ENCODE data around the gene FXYD1. TPM values are rescaled to one million over a fixed set of nuclear protein-coding genes. Genes with fewer than 3 reads are reported as not detected.

FXYD1 gene
- total and polyA plus RNA-seq, 2 of the 8 experiments (the other 6 are each of a cell fraction or from before 2014, with no cell fraction given) = 1.6 to 8.1 TPM

- CTCF ChIA-PET (ENCODE audit: partially characterized antibody) = interaction anchor here (0.6 to 3.1 kb wide), 12 partner anchors 9 to 457 kb away, joined by 3 to 22 read pairs (median 4); partner anchors contain the start of genes FXYD1, FXYD5, FXYD7 and LGI4
- FAIRE-seq = no peak
These were observed 10.8 kb upstream of the FXYD1 start for GRCh38 chr19:35127871-35128270.

More at GRCh38 chr19:35127871-35128270, 10.8 kb upstream of the FXYD1 start:
- no peak overlapping the region for H2AFZ ChIP-seq (ENCODE audit: low read length)
- H3K79me1 ChIP-seq (ENCODE audit: low read depth, low read length) = no peaks in the 10 kb centered on the region
- POLR2A ChIA-PET (ENCODE audit: partially characterized antibody) = interaction anchor here (1.0 to 1.6 kb wide), 4 partner anchors 8 to 44 kb away, joined by 3 to 4 read pairs (median 4); partner anchors contain the start of gene LGI4
- H2BK12ac ChIP-seq (ENCODE audit: low read depth, low read length) = no peak overlapping the region
- H2BK15ac ChIP-seq (ENCODE audit: low read length) = no peak overlapping the region
- H3K56ac ChIP-seq (replicated peaks; ENCODE audit: insufficient read length, low read depth, low read length) = no peak overlapping the region
- peaks cover 4% of the 10 kb centered on the region for H3K23me2 ChIP-seq (ENCODE audit: low read depth, low read length)
- no peaks in the 10 kb centered on the region for H4K20me1 ChIP-seq (replicated peaks in 1 of 2; ENCODE audit: control insufficient read depth in 1 of 2, insufficient read depth in 2 of 2, low read length in 2 of 2)
- no peaks in the 10 kb centered on the region for H3K79me2 ChIP-seq (ENCODE audit: control insufficient read depth in 1 of 2, insufficient read depth in 2 of 2, low read length in 2 of 2)
- peaks cover 2 to 6% (median 4%) of the 10 kb centered on the region in 4 experiments; a peak in 5 of 7 replicates for H3K4me1 ChIP-seq (replicated peaks in 1 of 4; ENCODE audit: control insufficient read depth in 3 of 4, insufficient read depth in 4 of 4, low read length in 3 of 4)
- no peak overlapping the region for H4K91ac ChIP-seq (replicated peaks; ENCODE audit: insufficient read length, low read length)
- TF ChIP-seq CBX5 (IDR thresholded peaks at IDR 0.05; ENCODE audit: low read depth, low read length) (no peak), SIN3A (conservative IDR thresholded peaks at IDR 0.05 in 1 of 2, IDR thresholded peaks at IDR 0.05 in 1 of 2; ENCODE audit: low read depth in 1 of 2, low read length in 2 of 2) (no peak), BACH1 (IDR thresholded peaks at IDR 0.05; ENCODE audit: low read length) (no peak), SRF (IDR thresholded peaks at IDR 0.05; ENCODE audit: low read depth, low read length) (no peak), YY1 (IDR thresholded peaks at IDR 0.05; ENCODE audit: low read depth, low read length) (no peak), ZNF274 (IDR thresholded peaks at IDR 0.05; ENCODE audit: borderline replicate concordance, extremely low read depth, low read length) (no peak), NANOG (IDR thresholded peaks at IDR 0.05; ENCODE audit: insufficient read depth, low read depth, low read length, poor library complexity, severe bottlenecking) (no peak), POU5F1 (IDR thresholded peaks at IDR 0.05; ENCODE audit: low read depth, low read length) (no peak), CREB1 (IDR thresholded peaks at IDR 0.05) (no peak), TEAD4 (IDR thresholded peaks at IDR 0.05; ENCODE audit: low read depth, low read length) (no peak), SP2 (IDR thresholded peaks at IDR 0.05; ENCODE audit: low read length) (no peak), KDM4A (IDR thresholded peaks at IDR 0.05; ENCODE audit: low read depth, low read length, severe bottlenecking) (no peak), TBP (IDR thresholded peaks at IDR 0.05; ENCODE audit: low read depth, low read length) (no peak), RFX5 (IDR thresholded peaks at IDR 0.05; ENCODE audit: borderline replicate concordance, low read depth, low read length) (no peak)
- H3K9ac ChIP-seq (replicated peaks in 1 of 4; ENCODE audit: extremely low read depth in 1 of 4, low read depth in 3 of 4, low read length in 3 of 4) = no peak overlapping the region
- WGBS, 2 experiments (ENCODE audit: extremely low coverage in 1 of 2, insufficient coverage in 1 of 2, insufficient read length in 1 of 2, insufficient replicate concordance in 2 of 2, low coverage in 1 of 2, low lambda C conversion rate in 2 of 2, missing lambda C conversion rate in 1 of 2) = 76% methylated on average over 7 of the region's 7 CpGs; no CpG with 5 or more reads in 1 of the 2 experiments
- no peak overlapping the region for H3K14ac ChIP-seq (ENCODE audit: insufficient read length)
- no peak overlapping the region for H3K4me2 ChIP-seq (ENCODE audit: insufficient read depth in 1 of 2, low read depth in 2 of 2, low read length in 2 of 2)
- no peak overlapping the region for H3K4me3 ChIP-seq (ENCODE audit: extremely low read depth in 1 of 4, insufficient read depth in 2 of 4, low read depth in 3 of 4, low read length in 4 of 4)
- no peak overlapping the region for H3K27ac ChIP-seq (ENCODE audit: low read depth, low read length)
- no peak for DNase-seq (ENCODE audit: low read depth in 1 of 2, low spot score in 2 of 2)
- no peak overlapping the region for H2BK20ac ChIP-seq (ENCODE audit: low read length)
- no peak overlapping the region for H4K5ac ChIP-seq (ENCODE audit: insufficient read length, low read depth, low read length)
- H3K23ac ChIP-seq (ENCODE audit: insufficient read length) = no peak overlapping the region
- no peak overlapping the region for H2BK5ac ChIP-seq (ENCODE audit: low read depth, low read length)
- no peak overlapping the region for H2AK5ac ChIP-seq (ENCODE audit: low read depth, low read length)
- H3K27me3 ChIP-seq (replicated peaks in 1 of 4; ENCODE audit: control insufficient read depth in 3 of 4, extremely low read depth in 1 of 4, insufficient read depth in 3 of 4, low read length in 3 of 4) = no peaks in the 10 kb centered on the region; a peak in 2 of 7 replicates
- H3K18ac ChIP-seq (ENCODE audit: extremely low read depth, low read length) = no peak overlapping the region
- no peaks in the 10 kb centered on the region for H3K36me3 ChIP-seq (ENCODE audit: control insufficient read depth in 2 of 4, insufficient read depth in 4 of 4, low read length in 3 of 4)
- no peak overlapping the region for H3K4ac ChIP-seq (replicated peaks; ENCODE audit: insufficient read length, low read depth, low read length)
- H3K9me3 ChIP-seq (ENCODE audit: insufficient read depth in 2 of 2, low read depth in 1 of 2, low read length in 1 of 2) = no peaks in the 10 kb centered on the region
- H4K8ac ChIP-seq (ENCODE audit: extremely low read depth, insufficient read depth, low read length) = no peak overlapping the region
- no peak overlapping the region for H2BK120ac ChIP-seq (replicated peaks; ENCODE audit: low read depth, low read length)

Data from H1 (cell line).